Measurements from ENCODE around the gene GULP1. TPM values are rescaled to one million over a fixed set of nuclear protein-coding genes. Genes with fewer than 3 reads are reported as not detected.

GULP1 gene
- total RNA-seq, 1 donor from 2014 or later = 29.5 TPM

- H3K4me3 Mint-ChIP-seq (ENCODE audit: unreplicated experiment) = no peak overlapping the region
- no peaks in the 10 kb centered on the region for H3K27me3 Mint-ChIP-seq (ENCODE audit: low read depth)
- no peak for DNase-seq (ENCODE audit: low spot score)
- no peaks in the 10 kb centered on the region for H3K36me3 Mint-ChIP-seq (ENCODE audit: low read depth)
- TF ChIP-seq CTCF (IDR thresholded peaks at IDR 0.05) = no peak
- H3K9me3 Mint-ChIP-seq (ENCODE audit: low read depth) = no peaks in the 10 kb centered on the region
- peaks cover 9% of the 10 kb centered on the region for H3K4me1 Mint-ChIP-seq (ENCODE audit: low read depth)
- no peak overlapping the region for H3K27ac Mint-ChIP-seq (ENCODE audit: unreplicated experiment)
These were observed 219.7 kb downstream of the GULP1 start for GRCh38 chr2:188511346-188511745.

GRCh38 chr2:188512456-188512855, 220.8 kb downstream of the GULP1 start:
- Mint-ChIP-seq H3K4me3 (ENCODE audit: unreplicated experiment) (no peak overlapping the region), H3K36me3 (ENCODE audit: low read depth) (no peaks in the 10 kb centered on the region), H3K4me1 (ENCODE audit: low read depth) (peaks cover 8% of the 10 kb centered on the region), H3K27me3 (ENCODE audit: low read depth) (no peaks in the 10 kb centered on the region), H3K9me3 (ENCODE audit: low read depth) (no peaks in the 10 kb centered on the region), H3K27ac (ENCODE audit: unreplicated experiment) (no peak overlapping the region)
- peak; percentile 94 for TF ChIP-seq CTCF (IDR thresholded peaks at IDR 0.05)
- DNase-seq (ENCODE audit: low spot score) = no peak

GRCh38 chr2:188515918-188516317, 224.2 kb downstream of the GULP1 start:
- no peak overlapping the region for H3K4me3 Mint-ChIP-seq (ENCODE audit: unreplicated experiment)
- no peaks in the 10 kb centered on the region for H3K9me3 Mint-ChIP-seq (ENCODE audit: low read depth)
- H3K27me3 Mint-ChIP-seq (ENCODE audit: low read depth) = no peaks in the 10 kb centered on the region
- no peaks in the 10 kb centered on the region for H3K36me3 Mint-ChIP-seq (ENCODE audit: low read depth)
- peaks cover 24% of the 10 kb centered on the region for H3K4me1 Mint-ChIP-seq (ENCODE audit: low read depth)
- TF ChIP-seq CTCF (IDR thresholded peaks at IDR 0.05) = no peak
- no peak for DNase-seq (ENCODE audit: low spot score)
- H3K27ac Mint-ChIP-seq (ENCODE audit: unreplicated experiment) = no peak overlapping the region

- Mint-ChIP-seq H3K4me1 (ENCODE audit: low read depth) (peaks cover 24% of the 10 kb centered on the region), H3K36me3 (ENCODE audit: low read depth) (peaks cover 2% of the 10 kb centered on the region), H3K27me3 (ENCODE audit: low read depth) (no peaks in the 10 kb centered on the region), H3K27ac (ENCODE audit: unreplicated experiment) (no peak overlapping the region), H3K4me3 (ENCODE audit: unreplicated experiment) (no peak overlapping the region), H3K9me3 (ENCODE audit: low read depth) (peaks cover 3% of the 10 kb centered on the region)
- TF ChIP-seq CTCF (IDR thresholded peaks at IDR 0.05) = no peak
- no peak for DNase-seq (ENCODE audit: low spot score)
These were observed 226.0 kb downstream of the GULP1 start for GRCh38 chr2:188517549-188518215.

GRCh38 chr2:188518381-188518780, 226.7 kb downstream of the GULP1 start:
- Mint-ChIP-seq H3K27me3 (ENCODE audit: low read depth) (no peaks in the 10 kb centered on the region), H3K9me3 (ENCODE audit: low read depth) (peaks cover 3% of the 10 kb centered on the region), H3K27ac (ENCODE audit: unreplicated experiment) (no peak overlapping the region), H3K4me3 (ENCODE audit: unreplicated experiment) (no peak overlapping the region), H3K36me3 (ENCODE audit: low read depth) (peaks cover 2% of the 10 kb centered on the region), H3K4me1 (ENCODE audit: low read depth) (peaks cover 24% of the 10 kb centered on the region)
- DNase-seq (ENCODE audit: low spot score) = no peak
- no peak for TF ChIP-seq CTCF (IDR thresholded peaks at IDR 0.05)

All from chondrocyte (in vitro differentiated cells).